ENCODE measurements around the gene CHL1. TPM values are rescaled to one million over a fixed set of nuclear protein-coding genes. Genes with fewer than 3 reads are reported as not detected.

The CHL1 gene
- total and polyA plus RNA-seq, 2 experiments from 2014 or later = 0.24 TPM; not detected in 1

DNA sequence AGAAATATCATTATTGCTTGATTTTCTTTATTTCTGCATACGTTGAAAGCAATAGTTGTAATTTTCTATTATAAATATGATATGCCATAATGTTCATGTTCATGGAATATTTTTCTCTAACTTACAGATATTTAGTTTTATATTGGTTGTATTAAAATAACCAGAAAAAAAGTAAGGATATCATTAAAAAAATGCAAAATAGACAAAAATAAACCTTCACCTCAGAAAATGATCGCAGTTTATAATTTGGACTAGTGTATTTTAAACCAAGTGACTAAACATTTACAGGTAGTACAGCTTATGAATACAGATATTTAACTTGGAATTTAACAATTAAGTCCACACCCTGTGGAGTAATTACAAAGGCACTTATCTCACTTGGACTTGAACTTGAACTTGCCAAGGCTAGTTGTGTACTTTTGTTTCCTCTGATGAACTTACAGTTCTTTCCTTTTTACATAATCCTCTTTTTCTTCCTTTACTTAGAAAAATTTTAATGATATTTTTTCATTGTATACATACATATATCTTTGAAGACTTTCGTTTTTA is 156.7 kb downstream of the CHL1 start:
- H3K4me1 ChIP-seq (ENCODE audit: low read depth) = no peaks in the 10 kb centered on the region
- no peak overlapping the region for H3K4me3 ChIP-seq
- no peak for DNase-seq (ENCODE audit: low read depth in 1 of 2, low spot score in 1 of 2)
- no peaks in the 10 kb centered on the region for H3K36me3 ChIP-seq
- no peak for TF ChIP-seq CTCF (IDR thresholded peaks at IDR 0.05; ENCODE audit: low read depth, low read length)
- peaks cover 4% of the 10 kb centered on the region for H3K27me3 ChIP-seq
- H3K27ac ChIP-seq = no peak overlapping the region
- no peaks in the 10 kb centered on the region for H3K9me3 ChIP-seq (ENCODE audit: low read depth)

DNA sequence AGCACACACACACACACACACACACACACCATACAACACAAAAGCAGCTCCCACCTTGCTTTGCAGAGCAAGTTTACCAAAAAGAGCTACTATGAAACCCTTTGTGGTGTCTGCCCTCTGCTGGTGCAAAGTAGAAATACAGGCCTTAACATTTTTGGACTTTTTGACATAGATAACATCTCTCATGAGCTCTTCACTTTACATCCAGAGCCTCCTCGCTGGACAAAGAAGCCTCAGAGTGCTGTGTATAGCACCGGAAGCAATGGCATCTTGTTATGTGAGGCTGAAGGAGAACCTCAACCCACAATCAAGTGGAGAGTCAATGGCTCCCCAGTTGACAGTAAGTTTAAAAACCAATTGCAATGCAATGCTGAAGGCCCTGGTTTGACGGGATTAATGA is 157.9 kb downstream of the CHL1 start:
- Histone ChIP-seq H3K4me3 (no peak overlapping the region), H3K9me3 (ENCODE audit: low read depth) (no peaks in the 10 kb centered on the region)
- peak; percentile 38 to 58 for DNase-seq (ENCODE audit: low read depth in 1 of 2, low spot score in 1 of 2)

GRCh38 chr3:355622-356021 is 159.1 kb downstream of the CHL1 start:
- no peaks in the 10 kb centered on the region for H3K36me3 ChIP-seq
- TF ChIP-seq CTCF (IDR thresholded peaks at IDR 0.05; ENCODE audit: low read depth, low read length) = no peak
- H3K4me1 ChIP-seq (ENCODE audit: low read depth) = no peaks in the 10 kb centered on the region
- no peak overlapping the region for H3K27ac ChIP-seq
- no peaks in the 10 kb centered on the region for H3K9me3 ChIP-seq (ENCODE audit: low read depth)
- H3K27me3 ChIP-seq = no peaks in the 10 kb centered on the region
- no peak overlapping the region for H3K4me3 ChIP-seq
- no peak for DNase-seq (ENCODE audit: low read depth in 1 of 2, low spot score in 1 of 2)

More for the DNA sequence above, 157.9 kb downstream of the CHL1 start:
- Histone ChIP-seq H3K4me1 (ENCODE audit: low read depth) (no peaks in the 10 kb centered on the region), H3K36me3 (no peaks in the 10 kb centered on the region), H3K27me3 (no peaks in the 10 kb centered on the region), H3K27ac (no peak overlapping the region)
- TF ChIP-seq CTCF (IDR thresholded peaks at IDR 0.05; ENCODE audit: low read depth, low read length) = peak; percentile 76

DNA sequence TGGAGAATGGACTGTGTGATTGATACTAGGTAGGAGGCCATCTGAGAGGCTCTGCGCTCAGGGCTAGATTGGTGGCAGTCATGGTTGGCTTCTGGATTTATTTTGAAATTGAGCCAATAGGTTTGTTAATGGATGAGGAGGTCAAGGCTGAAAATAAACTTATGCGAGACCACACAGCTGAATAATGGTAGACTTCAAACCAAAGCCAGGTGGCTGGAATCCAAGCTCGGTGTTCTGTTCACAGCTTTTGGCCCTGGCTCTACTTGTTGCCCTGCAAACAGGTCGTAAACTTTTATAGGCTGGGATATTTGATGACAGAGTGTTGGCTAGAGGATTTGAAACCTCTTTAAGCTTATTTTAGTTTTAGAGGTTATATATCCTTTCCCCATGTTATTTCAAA is 160.4 kb downstream of the CHL1 start:
- Histone ChIP-seq H3K27me3 (no peaks in the 10 kb centered on the region), H3K9me3 (ENCODE audit: low read depth) (no peaks in the 10 kb centered on the region), H3K36me3 (no peaks in the 10 kb centered on the region), H3K4me1 (ENCODE audit: low read depth) (no peaks in the 10 kb centered on the region), H3K27ac (no peak overlapping the region), H3K4me3 (no peak overlapping the region)
- TF ChIP-seq CTCF (IDR thresholded peaks at IDR 0.05; ENCODE audit: low read depth, low read length) = no peak
- no peak for DNase-seq (ENCODE audit: low read depth in 1 of 2, low spot score in 1 of 2)

GRCh38 chr3:359672-360071 is 163.1 kb downstream of the CHL1 start:
- Histone ChIP-seq H3K4me1 (ENCODE audit: low read depth) (no peaks in the 10 kb centered on the region), H3K27ac (no peak overlapping the region), H3K4me3 (no peak overlapping the region), H3K36me3 (no peaks in the 10 kb centered on the region), H3K27me3 (no peaks in the 10 kb centered on the region), H3K9me3 (ENCODE audit: low read depth) (no peaks in the 10 kb centered on the region)
- TF ChIP-seq CTCF (IDR thresholded peaks at IDR 0.05; ENCODE audit: low read depth, low read length) = no peak
- DNase-seq (ENCODE audit: low read depth in 1 of 2, low spot score in 1 of 2) = no peak
